H9 (cell line): ENCODE data around the gene SIL1. TPM values are rescaled to one million over a fixed set of nuclear protein-coding genes. Genes with fewer than 3 reads are reported as not detected.

Experiments used
- DNase-seq: peaks from one replicate; pipeline ENCODE4 v3.0.0-alpha.2; 2017
- H2AFZ ChIP-seq: one replicate; pipeline ENCODE4 v1.6.1; 2013; ENCODE audit warnings: mild to moderate bottlenecking, low read length, control low read depth, moderate library complexity
- H2AK5ac ChIP-seq: 2 replicates; pipeline ENCODE4 v1.6.1; 2013; ENCODE audit warnings: low read length, control low read depth, mixed read lengths; ENCODE audit not compliant: insufficient read length
- H2BK120ac ChIP-seq: one replicate; pipeline ENCODE4 v1.6.1; 2013; ENCODE audit warnings: low read depth, mild to moderate bottlenecking, low read length, control low read depth, inconsistent platforms; ENCODE audit not compliant: poor library complexity, severe bottlenecking
- H2BK12ac ChIP-seq: 2 replicates; pipeline ENCODE4 v1.6.1; 2013; ENCODE audit warnings: low read length, control low read depth, mixed read lengths, low read depth; ENCODE audit not compliant: insufficient read length
- H2BK15ac ChIP-seq: 2 replicates; pipeline ENCODE4 v1.6.1; 2013; ENCODE audit warnings: low read depth, low read length, control low read depth
- H2BK20ac ChIP-seq: one replicate; pipeline ENCODE4 v1.6.1; 2013; ENCODE audit warnings: low read depth, mild to moderate bottlenecking, low read length, control low read depth, inconsistent platforms; ENCODE audit not compliant: poor library complexity, severe bottlenecking
- H2BK5ac ChIP-seq: 2 replicates; pipeline ENCODE4 v1.6.1; 2013; ENCODE audit warnings: low read length, control low read depth, mixed read lengths; ENCODE audit not compliant: insufficient read length
- H3K14ac ChIP-seq: 2 replicates; pipeline ENCODE4 v1.6.1; 2013; ENCODE audit warnings: low read length, control low read depth; ENCODE audit not compliant: insufficient read depth
- H3K18ac ChIP-seq: 2 replicates; pipeline ENCODE4 v1.6.1; 2013; ENCODE audit warnings: low read depth, mild to moderate bottlenecking, mixed read lengths, low read length, control low read depth; ENCODE audit not compliant: insufficient read length
- H3K23ac ChIP-seq: 2 replicates; pipeline ENCODE4 v1.6.1; 2013; ENCODE audit warnings: low read length, control low read depth, mixed read lengths, low read depth; ENCODE audit not compliant: insufficient read length
- H3K23me2 ChIP-seq: 2 replicates; pipeline ENCODE4 v1.6.1; 2013; ENCODE audit warnings: low read depth, mild to moderate bottlenecking, mixed read lengths, low read length, control low read depth; ENCODE audit not compliant: insufficient read length, poor library complexity, severe bottlenecking
- H3K27ac ChIP-seq: 2 replicates; pipeline ENCODE4 v1.5.1; 2013; ENCODE audit warnings: low read length, control low read depth, mixed read lengths, low read depth; ENCODE audit not compliant: insufficient read length
- H3K27me3 ChIP-seq: 2 replicates; pipeline ENCODE4 v1.6.1; 2013; ENCODE audit warnings: low read length, control low read depth, inconsistent platforms; ENCODE audit not compliant: insufficient read depth
- H3K4ac ChIP-seq: 2 replicates; pipeline ENCODE4 v1.6.1; 2013; ENCODE audit warnings: low read depth, mild to moderate bottlenecking, control low read depth, inconsistent platforms, low read length, moderate library complexity
- H3K4me1 ChIP-seq: 2 replicates; pipeline ENCODE4 v1.6.1; 2013; ENCODE audit warnings: low read length, control low read depth, inconsistent platforms; ENCODE audit not compliant: insufficient read depth
- H3K4me2 ChIP-seq: 2 replicates; pipeline ENCODE4 v1.6.1; 2013; ENCODE audit warnings: low read length, control low read depth, mixed read lengths; ENCODE audit not compliant: insufficient read length, insufficient read depth
- H3K56ac ChIP-seq: 2 replicates; pipeline ENCODE4 v1.6.1; 2013; ENCODE audit warnings: low read depth, mild to moderate bottlenecking, mixed read lengths, low read length, control low read depth; ENCODE audit not compliant: insufficient read length
- H3K79me1 ChIP-seq: 2 replicates; pipeline ENCODE4 v1.6.1; 2013; ENCODE audit warnings: low read depth, mild to moderate bottlenecking, moderate library complexity, low read length, control low read depth, inconsistent platforms; ENCODE audit not compliant: insufficient read depth, poor library complexity, severe bottlenecking
- H3K79me2 ChIP-seq: 2 replicates; pipeline ENCODE4 v1.6.1; 2013; ENCODE audit warnings: low read length, control low read depth, inconsistent platforms; ENCODE audit not compliant: insufficient read depth
- H3K9ac ChIP-seq: 2 replicates; pipeline ENCODE4 v1.6.1; 2013; ENCODE audit warnings: low read length, control low read depth, mixed read lengths; ENCODE audit not compliant: insufficient read length; ENCODE audit errors: extremely low read depth
- H3K9me3 ChIP-seq: one replicate; pipeline ENCODE4 v1.6.1; 2013; ENCODE audit warnings: low read depth, low read length, inconsistent platforms; ENCODE audit not compliant: control insufficient read depth
- H3T11ph ChIP-seq: one replicate; pipeline ENCODE4 v1.6.1; 2013; ENCODE audit warnings: mild to moderate bottlenecking, low read length, control low read depth, inconsistent platforms
- H4K20me1 ChIP-seq: one replicate; pipeline ENCODE4 v1.6.1; 2013; ENCODE audit not compliant: control insufficient read depth, insufficient read length, insufficient read depth
- H4K5ac ChIP-seq: 2 replicates; pipeline ENCODE4 v1.6.1; 2013; ENCODE audit warnings: low read depth, mild to moderate bottlenecking, mixed read lengths, low read length, control low read depth; ENCODE audit not compliant: insufficient read length
- H4K8ac ChIP-seq: replicated peaks from 2 replicates; pipeline ENCODE4 v1.6.1; 2013; ENCODE audit warnings: low read length, control low read depth, mixed read lengths, low read depth; ENCODE audit not compliant: insufficient read length
- H4K91ac ChIP-seq: 2 replicates; pipeline ENCODE4 v1.6.1; 2013; ENCODE audit warnings: low read depth, mild to moderate bottlenecking, moderate library complexity, mixed read lengths, low read length, control low read depth; ENCODE audit not compliant: insufficient read length
- H3K27ac Mint-ChIP-seq, 3 experiments: 2 replicates in 2 of 3; 3 replicates in 1 of 3; pipeline ENCODE4 v1.8.0; 2020 to 2021; ENCODE audit warnings: mixed read lengths in 3 of 3, mild to moderate bottlenecking in 1 of 3, moderate library complexity in 1 of 3
- H3K27me3 Mint-ChIP-seq: 2 replicates; pipeline ENCODE4 v1.8.0; 2021; ENCODE audit warnings: low read depth, mild to moderate bottlenecking, moderate library complexity, mixed read lengths
- H3K36me3 Mint-ChIP-seq, 3 experiments: 2 replicates in 2 of 3; 3 replicates in 1 of 3; pipeline ENCODE4 v1.8.0; 2020 to 2021; ENCODE audit warnings: low read depth in 3 of 3, mixed read lengths in 3 of 3; ENCODE audit not compliant: insufficient read depth in 1 of 3
- H3K4me1 Mint-ChIP-seq, 2 experiments: 2 replicates each; pipeline ENCODE4 v1.8.0; 2020; ENCODE audit warnings: mixed read lengths in 2 of 2
- H3K4me3 Mint-ChIP-seq, 2 experiments: 2 replicates in 1 of 2; 3 replicates in 1 of 2; pipeline ENCODE4 v1.8.0; 2020 to 2021; ENCODE audit warnings: mild to moderate bottlenecking in 2 of 2, mixed read lengths in 2 of 2, moderate library complexity in 1 of 2
- H3K9me3 Mint-ChIP-seq, 2 experiments: 2 replicates in 1 of 2; 3 replicates in 1 of 2; pipeline ENCODE4 v1.8.0; 2020; ENCODE audit warnings: mild to moderate bottlenecking in 2 of 2, mixed read lengths in 2 of 2, moderate library complexity in 1 of 2
- CTCF ChIP-seq: fragments of 200-600 bp; sonication (generic); conservative IDR thresholded peaks from 3 replicates; pipeline ENCODE4 v1.8.0; 2021; ENCODE audit warnings: antibody characterized with exemption, mild to moderate bottlenecking
- WGBS: extraction: QIAGEN DNeasy Blood & Tissue Kit; methylation state at CpG from one replicate; pipeline ENCODE4 v1.1.7; 2013; ENCODE audit warnings: missing lambda C conversion rate, low lambda C conversion rate, mixed read lengths; ENCODE audit not compliant: insufficient read length; ENCODE audit errors: extremely low coverage; 5-methylcytosine and 5-hydroxymethylcytosine counted together
- total RNA-seq: library from RNA; stranded (reverse); gene quantifications from 2 replicates; pipeline ENCODE4 v1.2.1, GENCODE V29; 2021

SIL1 gene
- total RNA-seq, 1 experiment from 2014 or later: 10.6 TPM

GRCh38 chr5:139117342-139117884 is 80.8 kb downstream of the SIL1 start:
- no peaks in the 10 kb centered on the region for H3K27me3 ChIP-seq
- no peak overlapping the region for H2BK120ac ChIP-seq
- no peak overlapping the region for H4K91ac ChIP-seq
- TF ChIP-seq CTCF: no peak
- Mint-ChIP-seq H3K4me3 (no peak overlapping the region), H3K9me3 (peaks cover 4 to 7% of the 10 kb centered on the region in 2 experiments; a peak in 4 of 5 replicates), H3K36me3 (peaks cover 3 to 5% (median 4%) of the 10 kb centered on the region in 3 experiments; a peak in 5 of 7 replicates), H3K4me1 (peaks cover 0 to 4% of the 10 kb centered on the region in 2 experiments; a peak in 1 of 4 replicates), H3K27ac (no peak overlapping the region), H3K27me3 (no peaks in the 10 kb centered on the region)
- H3K79me1 ChIP-seq: no peaks in the 10 kb centered on the region
- no peak overlapping the region for H3T11ph ChIP-seq
- no peak overlapping the region for H3K23ac ChIP-seq
- H3K23me2 ChIP-seq: no peaks in the 10 kb centered on the region
- no peak overlapping the region for H4K5ac ChIP-seq
- H2AFZ ChIP-seq: no peak overlapping the region
- no CpG with 5 or more reads among the region's 2 CpGs for WGBS
- H4K8ac ChIP-seq: no peak overlapping the region
- H2BK15ac ChIP-seq: no peak overlapping the region
- no peak overlapping the region for H2BK20ac ChIP-seq
- H3K14ac ChIP-seq: no peak overlapping the region
- no peak overlapping the region for H3K56ac ChIP-seq
- H3K9me3 ChIP-seq: no peaks in the 10 kb centered on the region
- no peak overlapping the region for H3K18ac ChIP-seq
- H2BK5ac ChIP-seq: no peak overlapping the region
- no peak for DNase-seq
- no peak overlapping the region for H3K4me2 ChIP-seq
- H3K4me1 ChIP-seq: no peaks in the 10 kb centered on the region
- H4K20me1 ChIP-seq: no peaks in the 10 kb centered on the region
- H3K4ac ChIP-seq: no peak overlapping the region
- no peak overlapping the region for H3K27ac ChIP-seq
- no peak overlapping the region for H3K9ac ChIP-seq
- no peak overlapping the region for H2BK12ac ChIP-seq
- H2AK5ac ChIP-seq: no peak overlapping the region
- no peaks in the 10 kb centered on the region for H3K79me2 ChIP-seq
